A549 (cell line): Measurements from ENCODE around the gene TENT5C. TPM values are rescaled to one million over a fixed set of nuclear protein-coding genes. Genes with fewer than 3 reads are reported as not detected.

Source experiments
- ATAC-seq, 2 experiments: fragments of 200-7000 bp in 1 of 2; fragments of >200 bp in 1 of 2; cut with Nextera tagmentation in 1 of 2; cut with Tn5 transposase in 1 of 2; 3 replicates each; pipeline versions ENCODE4 v1.8.0 to v1.9.1; 2018 to 2020; ENCODE audit warnings: mild to moderate bottlenecking in 1 of 2, moderate library complexity in 1 of 2
- CTCF ChIA-PET: fragments of 300-600 bp; sonication (Branson Sonifier 250); formaldehyde crosslinking; extraction: SDS; loops from one replicate; lab custom pipeline; 2021; ENCODE audit warnings: antibody characterized with exemption, inconsistent platforms; lab: Yijun Ruan, JAX
- POLR2A ChIA-PET: fragments of 350-600 bp; formaldehyde crosslinking; extraction: SDS; loops from one replicate; lab custom pipeline; 2021; ENCODE audit warnings: antibody characterized with exemption, inconsistent platforms; lab: Yijun Ruan, JAX
- DNase-seq, 2 experiments: peaks; one replicate each; pipeline versions ENCODE4 v3.0.0 to v3.0.0-alpha.2; 2011 to 2016; ENCODE audit warnings: low read depth in 1 of 2, low spot score in 1 of 2
- FAIRE-seq: peaks from 2 replicates; lab custom pipeline; 2011; peaks lifted over from hg19 to GRCh38; lab: Jason Lieb, UNC
- H3K27ac ChIP-seq, 2 experiments: fragments of >200 bp; sonication (Bioruptor Twin); formaldehyde crosslinking; 3 replicates each; pipeline ENCODE4 v1.5.1; 2016 to 2017
- H3K4me1 ChIP-seq: fragments of >200 bp; sonication (Bioruptor Twin); formaldehyde crosslinking; 3 replicates; pipeline ENCODE4 v1.6.1; 2016
- H3K4me2 ChIP-seq: fragments of >200 bp; sonication (Bioruptor Twin); formaldehyde crosslinking; 3 replicates; pipeline ENCODE4 v1.6.1; 2016
- H3K4me3 ChIP-seq: fragments of >200 bp; sonication (Bioruptor Twin); formaldehyde crosslinking; 3 replicates; pipeline ENCODE4 v1.5.1; 2016
- H3K9me3 ChIP-seq: fragments of >200 bp; sonication (Bioruptor Twin); formaldehyde crosslinking; 3 replicates; pipeline ENCODE4 v1.6.1; 2016
- BHLHE40 ChIP-seq: IDR thresholded peaks from 2 replicates; pipeline ENCODE4 v1.6.1; 2012; ENCODE audit warnings: low read depth, low read length, inconsistent platforms
- CBX2 ChIP-seq: fragments of 200-600 bp; sonication (generic); IDR thresholded peaks from 2 replicates; pipeline ENCODE4 v1.6.1; 2016; ENCODE audit warnings: low read depth, mild to moderate bottlenecking, borderline replicate concordance
- CHD2 ChIP-seq: fragments of 150-350 bp; IDR thresholded peaks from 2 replicates; pipeline ENCODE4 v1.6.1; 2014; ENCODE audit warnings: low read length; ENCODE audit not compliant: partially characterized antibody
- ESRRA ChIP-seq: fragments of 150-350 bp; IDR thresholded peaks from 2 replicates; pipeline ENCODE4 v1.6.1; 2014; ENCODE audit warnings: mild to moderate bottlenecking, low read length, borderline replicate concordance
- FOSB ChIP-seq: fragments of 250-450 bp; sonication (Bioruptor Pico); IDR thresholded peaks from 2 replicates; pipeline ENCODE4 v1.5.0; 2020; ENCODE audit warnings: mild to moderate bottlenecking, moderate library complexity
- FOXS1 ChIP-seq: fragments of 250-450 bp; sonication (Bioruptor Pico); IDR thresholded peaks from 2 replicates; pipeline ENCODE4 v1.5.0; 2020; ENCODE audit warnings: mild to moderate bottlenecking, moderate library complexity
- HOXB13 ChIP-seq: fragments of 250-450 bp; sonication (Bioruptor Pico); IDR thresholded peaks from 2 replicates; pipeline ENCODE4 v1.5.0; 2020; ENCODE audit warnings: low read depth, mild to moderate bottlenecking, moderate library complexity
- HOXB5 ChIP-seq: fragments of 250-450 bp; sonication (Bioruptor Pico); IDR thresholded peaks from 2 replicates; pipeline ENCODE4 v1.5.0; 2020; ENCODE audit warnings: mild to moderate bottlenecking, moderate library complexity
- JUNB ChIP-seq: fragments of >200 bp; sonication (Bioruptor Twin); formaldehyde crosslinking; IDR thresholded peaks from 2 replicates; pipeline ENCODE4 v1.6.1; 2016
- KDM1A ChIP-seq: fragments of 200-600 bp; sonication (generic); IDR thresholded peaks from 2 replicates; pipeline ENCODE4 v1.6.1; 2016; ENCODE audit warnings: low read depth, mild to moderate bottlenecking
- KDM5A ChIP-seq: fragments of 200-600 bp; sonication (generic); IDR thresholded peaks from 2 replicates; pipeline ENCODE4 v1.6.1; 2016; ENCODE audit warnings: antibody characterized with exemption, mild to moderate bottlenecking
- MAFK ChIP-seq: fragments of 450-650 bp; IDR thresholded peaks from 2 replicates; pipeline ENCODE4 v1.6.1; 2014; ENCODE audit not compliant: partially characterized antibody
- MAZ ChIP-seq: fragments of 150-350 bp; IDR thresholded peaks from 2 replicates; pipeline ENCODE4 v1.6.1; 2014; ENCODE audit warnings: antibody characterized with exemption, low read depth, low read length, borderline replicate concordance
- MYC ChIP-seq: IDR thresholded peaks from 2 replicates; pipeline ENCODE4 v1.6.1; 2012; ENCODE audit warnings: mild to moderate bottlenecking, inconsistent platforms, low read length, improper control_type of control experiment, borderline replicate concordance
- NFE2L2 ChIP-seq: fragments of 150-350 bp; conservative IDR thresholded peaks from 2 replicates; pipeline ENCODE4 v1.6.1; 2014; ENCODE audit warnings: low read length
- NPAS2 ChIP-seq: fragments of 250-450 bp; sonication (Bioruptor Pico); IDR thresholded peaks from 2 replicates; pipeline ENCODE4 v1.8.0; 2022; ENCODE audit warnings: mild to moderate bottlenecking, moderate library complexity, borderline replicate concordance
- POLR2AphosphoS2 ChIP-seq: conservative IDR thresholded peaks from 2 replicates; pipeline ENCODE4 v1.6.1; 2012; ENCODE audit warnings: low read length, improper control_type of control experiment, inconsistent platforms
- RAD21 ChIP-seq, 2 experiments: fragments of >200 bp in 1 of 2; sonication (Bioruptor Twin) in 1 of 2; formaldehyde crosslinking in 1 of 2; IDR thresholded peaks in 1 of 2; conservative IDR thresholded peaks in 1 of 2; 2 replicates in 1 of 2; 3 replicates in 1 of 2; pipeline ENCODE4 v1.6.1; 2012 to 2018; ENCODE audit warnings: inconsistent platforms in 1 of 2
- RCOR1 ChIP-seq: fragments of 150-350 bp; IDR thresholded peaks from 2 replicates; pipeline ENCODE4 v1.6.1; 2014; ENCODE audit warnings: antibody characterized with exemption, low read length, low read depth
- RNF2 ChIP-seq: fragments of 200-600 bp; sonication (generic); IDR thresholded peaks from 2 replicates; pipeline ENCODE4 v1.6.1; 2016; ENCODE audit warnings: low read depth, mild to moderate bottlenecking, antibody characterized with exemption, moderate library complexity, borderline replicate concordance
- SREBF2 ChIP-seq: fragments of 450-650 bp; IDR thresholded peaks from 2 replicates; pipeline ENCODE4 v1.6.1; 2014; ENCODE audit warnings: mild to moderate bottlenecking, moderate library complexity
- ZC3H11A ChIP-seq: fragments of 450-650 bp; IDR thresholded peaks from 2 replicates; pipeline ENCODE4 v1.6.1; 2014; ENCODE audit warnings: antibody characterized with exemption, mild to moderate bottlenecking
- ZNF302 ChIP-seq: fragments of 250-450 bp; sonication (Bioruptor Pico); IDR thresholded peaks from 2 replicates; pipeline ENCODE4 v1.9.0; 2021; ENCODE audit warnings: inconsistent platforms, mild to moderate bottlenecking, moderate library complexity
- ZSCAN20 ChIP-seq: fragments of 250-450 bp; sonication (Bioruptor Pico); IDR thresholded peaks from 2 replicates; pipeline ENCODE4 v1.8.0; 2022; ENCODE audit warnings: mild to moderate bottlenecking, moderate library complexity
- WGBS: methylation state at CpG from one replicate; pipeline ENCODE4 v1.1.6; 2017; ENCODE audit errors: missing lambda C conversion rate; 5-methylcytosine and 5-hydroxymethylcytosine counted together
- polyA plus RNA-seq, 4 experiments: library from polyadenylated mRNA; depleted of rRNA in 3 of 4; stranded (reverse); fragments of >200 nt; fragmentation: RNase III in 1 of 4; extraction: RNeasy Plus Mini Kit Qiagen cat#74134 plus additional on column Dnase treatment in 1 of 4; gene quantifications; 2 replicates in 3 of 4; 3 replicates in 1 of 4; pipeline ENCODE4 v1.2.3, GENCODE V29; 2011 to 2017
- TF ChIP-seq, protein P1 (sequence below): fragments of 250-450 bp; sonication (Bioruptor Pico); IDR thresholded peaks from 2 replicates; pipeline ENCODE4 v1.5.0; 2020; ENCODE audit warnings: low read depth, mild to moderate bottlenecking, moderate library complexity
- TF ChIP-seq, protein P2 (sequence below): fragments of 200-600 bp; sonication (generic); IDR thresholded peaks from 2 replicates; pipeline ENCODE4 v1.6.1; 2016; ENCODE audit warnings: antibody characterized with exemption, mild to moderate bottlenecking, moderate library complexity
- TF ChIP-seq, protein P3 (sequence below): IDR thresholded peaks from 2 replicates; pipeline ENCODE4 v1.6.1; 2012

The TENT5C gene
- polyA plus RNA-seq, 2 of the 4 experiments (the other 2 are of a cell fraction): 0.14 to 0.17 TPM

DNA sequence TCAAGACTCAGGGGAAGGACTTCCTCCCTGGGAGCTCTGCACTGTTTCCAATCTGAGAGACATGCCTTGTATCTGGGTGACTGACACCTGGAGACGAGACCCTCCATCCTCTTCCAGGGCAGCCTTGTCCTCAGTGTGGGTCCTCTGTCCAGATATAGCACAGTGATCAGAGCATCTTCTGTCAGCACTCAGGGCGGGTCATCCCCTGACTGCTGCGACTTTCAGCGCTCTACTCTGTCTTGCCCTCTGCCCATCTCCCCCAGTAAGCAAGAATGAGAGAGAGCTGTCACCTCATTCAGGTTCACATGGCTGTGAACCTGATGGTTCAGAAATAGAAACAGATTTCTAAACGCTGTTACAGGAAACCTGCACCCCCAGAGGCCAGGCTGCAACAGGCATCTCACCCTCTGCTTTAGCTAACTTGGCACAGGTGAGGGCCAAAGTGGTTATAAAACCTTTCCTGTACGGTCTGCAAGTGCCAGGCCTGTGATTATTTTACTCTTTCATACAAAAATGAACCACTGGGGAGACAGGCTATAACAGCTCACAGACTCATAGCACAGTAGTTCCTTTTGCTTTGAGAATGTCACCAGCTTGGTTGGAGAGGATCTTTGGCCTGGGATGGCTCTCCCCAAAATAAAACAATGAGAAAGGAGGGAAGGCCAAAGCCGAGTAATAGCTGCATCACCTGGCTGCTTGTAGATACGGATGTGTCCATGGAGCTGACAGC is 11.4 kb upstream of the TENT5C start:
- H3K9me3 ChIP-seq: no peaks in the 10 kb centered on the region
- no peak overlapping the region for H3K4me2 ChIP-seq
- ATAC-seq: no peak
- H3K4me3 ChIP-seq: no peak overlapping the region
- FAIRE-seq: no peak
- POLR2A ChIA-PET: no interaction called here
- H3K4me1 ChIP-seq: no peaks in the 10 kb centered on the region
- no peak for TF ChIP-seq MAFK
- no peak for TF ChIP-seq MYC
- TF ChIP-seq FOSB (CRISPR knock-in tag): no peak
- no peak for TF ChIP-seq HOXB5 (CRISPR knock-in tag)
- no peak for TF ChIP-seq NFE2L2
- TF ChIP-seq BHLHE40: no peak
- TF ChIP-seq SREBF2: no peak
- TF ChIP-seq, protein P1, sequence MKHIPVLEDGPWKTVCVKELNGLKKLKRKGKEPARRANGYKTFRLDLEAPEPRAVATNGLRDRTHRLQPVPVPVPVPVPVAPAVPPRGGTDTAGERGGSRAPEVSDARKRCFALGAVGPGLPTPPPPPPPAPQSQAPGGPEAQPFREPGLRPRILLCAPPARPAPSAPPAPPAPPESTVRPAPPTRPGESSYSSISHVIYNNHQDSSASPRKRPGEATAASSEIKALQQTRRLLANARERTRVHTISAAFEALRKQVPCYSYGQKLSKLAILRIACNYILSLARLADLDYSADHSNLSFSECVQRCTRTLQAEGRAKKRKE (CRISPR knock-in tag): no peak
- TF ChIP-seq HOXB13 (CRISPR knock-in tag): no peak
- TF ChIP-seq KDM5A: no peak
- TF ChIP-seq, protein P2, sequence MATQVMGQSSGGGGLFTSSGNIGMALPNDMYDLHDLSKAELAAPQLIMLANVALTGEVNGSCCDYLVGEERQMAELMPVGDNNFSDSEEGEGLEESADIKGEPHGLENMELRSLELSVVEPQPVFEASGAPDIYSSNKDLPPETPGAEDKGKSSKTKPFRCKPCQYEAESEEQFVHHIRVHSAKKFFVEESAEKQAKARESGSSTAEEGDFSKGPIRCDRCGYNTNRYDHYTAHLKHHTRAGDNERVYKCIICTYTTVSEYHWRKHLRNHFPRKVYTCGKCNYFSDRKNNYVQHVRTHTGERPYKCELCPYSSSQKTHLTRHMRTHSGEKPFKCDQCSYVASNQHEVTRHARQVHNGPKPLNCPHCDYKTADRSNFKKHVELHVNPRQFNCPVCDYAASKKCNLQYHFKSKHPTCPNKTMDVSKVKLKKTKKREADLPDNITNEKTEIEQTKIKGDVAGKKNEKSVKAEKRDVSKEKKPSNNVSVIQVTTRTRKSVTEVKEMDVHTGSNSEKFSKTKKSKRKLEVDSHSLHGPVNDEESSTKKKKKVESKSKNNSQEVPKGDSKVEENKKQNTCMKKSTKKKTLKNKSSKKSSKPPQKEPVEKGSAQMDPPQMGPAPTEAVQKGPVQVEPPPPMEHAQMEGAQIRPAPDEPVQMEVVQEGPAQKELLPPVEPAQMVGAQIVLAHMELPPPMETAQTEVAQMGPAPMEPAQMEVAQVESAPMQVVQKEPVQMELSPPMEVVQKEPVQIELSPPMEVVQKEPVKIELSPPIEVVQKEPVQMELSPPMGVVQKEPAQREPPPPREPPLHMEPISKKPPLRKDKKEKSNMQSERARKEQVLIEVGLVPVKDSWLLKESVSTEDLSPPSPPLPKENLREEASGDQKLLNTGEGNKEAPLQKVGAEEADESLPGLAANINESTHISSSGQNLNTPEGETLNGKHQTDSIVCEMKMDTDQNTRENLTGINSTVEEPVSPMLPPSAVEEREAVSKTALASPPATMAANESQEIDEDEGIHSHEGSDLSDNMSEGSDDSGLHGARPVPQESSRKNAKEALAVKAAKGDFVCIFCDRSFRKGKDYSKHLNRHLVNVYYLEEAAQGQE: no peak
- TF ChIP-seq ZNF302 (CRISPR knock-in tag): no peak
- TF ChIP-seq RNF2: no peak
- TF ChIP-seq FOXS1: no peak
- TF ChIP-seq ESRRA: no peak
- TF ChIP-seq JUNB: no peak
- no peak for TF ChIP-seq RCOR1
- TF ChIP-seq POLR2AphosphoS2: no peak
- TF ChIP-seq MAZ: no peak
- no peak for DNase-seq
- H3K27ac ChIP-seq: no peak overlapping the region
- 58% methylated on average over 8 of the region's 8 CpGs for WGBS
- CTCF ChIA-PET: interaction anchor here (0.9 to 1.2 kb wide), 2 partner anchors 13 to 160 kb away, joined by 3 to 4 read pairs; no protein-coding TSS in a partner anchor

DNA sequence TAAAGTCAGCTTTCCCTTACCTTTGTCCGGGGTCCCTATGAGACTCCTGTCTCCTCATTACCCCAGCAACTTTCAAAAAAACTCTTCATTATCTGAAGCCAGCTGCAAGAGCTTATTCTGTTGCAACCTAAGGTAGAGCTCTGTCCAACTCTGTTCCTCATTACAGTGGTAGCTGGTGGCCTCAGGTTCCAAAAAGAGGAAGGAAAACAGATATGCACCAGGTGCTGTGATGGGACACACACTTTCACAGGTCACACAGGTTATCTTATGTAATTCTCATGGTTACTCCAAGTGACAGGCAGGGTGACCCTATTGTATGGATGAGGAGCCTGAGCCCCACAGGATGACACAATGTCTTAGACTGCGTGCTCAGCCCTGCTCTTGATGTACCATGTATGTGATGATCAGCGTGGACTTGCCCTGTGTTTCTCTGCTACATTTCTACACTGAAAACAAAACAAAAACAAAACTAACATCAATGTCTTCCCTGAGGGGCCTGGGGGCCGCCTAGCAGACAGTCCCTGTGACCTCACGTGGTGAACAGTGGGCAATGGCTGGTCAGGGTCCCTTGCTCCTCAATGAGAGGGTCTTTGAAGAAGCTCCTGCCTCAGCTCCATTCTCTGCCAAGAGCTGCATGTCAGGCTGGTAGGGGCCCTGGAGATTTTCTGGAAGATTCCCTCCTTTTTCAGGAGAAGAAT is 9.7 kb upstream of the TENT5C start:
- H3K4me2 ChIP-seq: no peak overlapping the region
- FAIRE-seq (no peak), ATAC-seq (no peak), DNase-seq (no peak)
- H3K4me3 ChIP-seq: no peak overlapping the region
- 40% methylated on average over 5 of the region's 5 CpGs for WGBS
- no peak overlapping the region for H3K27ac ChIP-seq
- H3K4me1 ChIP-seq: no peaks in the 10 kb centered on the region
- no peaks in the 10 kb centered on the region for H3K9me3 ChIP-seq
- CTCF ChIA-PET: no interaction called here
- TF ChIP-seq ZSCAN20 (no peak), CBX2 (no peak), KDM1A (no peak), RAD21 (conservative IDR thresholded peaks at IDR 0.05 in 1 of 2, IDR thresholded peaks at IDR 0.05 in 1 of 2) (no peak), CHD2 (no peak), NPAS2 (CRISPR knock-in tag) (no peak), ZC3H11A (no peak), BHLHE40 (no peak), HOXB5 (CRISPR knock-in tag) (no peak)
- TF ChIP-seq, protein P3, sequence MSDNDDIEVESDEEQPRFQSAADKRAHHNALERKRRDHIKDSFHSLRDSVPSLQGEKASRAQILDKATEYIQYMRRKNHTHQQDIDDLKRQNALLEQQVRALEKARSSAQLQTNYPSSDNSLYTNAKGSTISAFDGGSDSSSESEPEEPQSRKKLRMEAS: no peak
- POLR2A ChIA-PET: no interaction called here
